Smooth muscle cell (in vitro differentiated cells): ENCODE data around the gene LYSMD3. TPM values are rescaled to one million over a fixed set of nuclear protein-coding genes. Genes with fewer than 3 reads are reported as not detected.

Source experiments
- DNase-seq: peaks from one replicate; lab custom pipeline; 2025; ENCODE audit not compliant: unreplicated experiment; lab: John Stamatoyannopoulos, UW
- H2AFZ ChIP-seq: fragments of 200-600 bp; sonication (generic); 2 replicates; pipeline ENCODE4 v1.6.0; 2016; ENCODE audit warnings: antibody characterized with exemption, low read depth, mild to moderate bottlenecking
- H3F3A ChIP-seq: fragments of 200-600 bp; sonication (generic); 2 replicates; pipeline ENCODE4 v1.6.0; 2017; ENCODE audit warnings: antibody characterized with exemption, low read depth
- H3K27ac ChIP-seq: fragments of 200-600 bp; sonication (generic); 2 replicates; pipeline ENCODE4 v1.5.1; 2016; ENCODE audit warnings: low read depth, mild to moderate bottlenecking
- H3K27me3 ChIP-seq: fragments of 200-600 bp; sonication (generic); 2 replicates; pipeline ENCODE4 v1.6.1; 2016; ENCODE audit warnings: low read depth, mild to moderate bottlenecking
- H3K36me3 ChIP-seq: fragments of 200-600 bp; sonication (generic); 2 replicates; pipeline ENCODE4 v1.5.1; 2016; ENCODE audit warnings: low read depth
- H3K4me1 ChIP-seq: fragments of 200-600 bp; sonication (generic); 2 replicates; pipeline ENCODE4 v1.5.1; 2016; ENCODE audit warnings: low read depth
- H3K4me2 ChIP-seq: fragments of 200-600 bp; sonication (generic); 2 replicates; pipeline ENCODE4 v1.6.0; 2016; ENCODE audit warnings: mild to moderate bottlenecking
- H3K4me3 ChIP-seq: fragments of 200-600 bp; sonication (generic); 2 replicates; pipeline ENCODE4 v1.5.1; 2016; ENCODE audit warnings: mild to moderate bottlenecking
- H3K79me2 ChIP-seq: fragments of 200-600 bp; sonication (generic); 2 replicates; pipeline ENCODE4 v1.6.0; 2016; ENCODE audit warnings: low read depth, mild to moderate bottlenecking
- H3K9ac ChIP-seq: fragments of 200-600 bp; sonication (generic); 2 replicates; pipeline ENCODE4 v1.6.0; 2016; ENCODE audit warnings: low read depth
- H3K9me3 ChIP-seq: fragments of 200-600 bp; sonication (generic); replicated peaks from 2 replicates; pipeline ENCODE4 v1.5.1; 2016; ENCODE audit warnings: low read depth
- H4K20me1 ChIP-seq: fragments of 200-600 bp; sonication (generic); 2 replicates; pipeline ENCODE4 v1.6.0; 2016; ENCODE audit warnings: low read depth
- WGBS: methylation state at CpG from one replicate; pipeline ENCODE4 v1.1.7; 2016; ENCODE audit warnings: low lambda C conversion rate; 5-methylcytosine and 5-hydroxymethylcytosine counted together
- polyA plus RNA-seq: library from polyadenylated mRNA; unstranded; fragments of >200 nt; fragmentation: Nextera tagmentation; extraction: Ambion mirVana; gene quantifications from 2 replicates; pipeline ENCODE4 v1.2.1, GENCODE V29; 2016
- total RNA-seq: library from RNA; depleted of rRNA; stranded (reverse); fragments of >200 nt; gene quantifications from 2 replicates; pipeline ENCODE4 v1.2.3, GENCODE V29; 2014
- TF ChIP-seq, protein P1 (sequence below): fragments of 200-600 bp; sonication (generic); IDR thresholded peaks from 2 replicates; pipeline ENCODE4 v1.5.1; 2017; ENCODE audit warnings: borderline replicate concordance, mild to moderate bottlenecking, antibody characterized with exemption; ENCODE audit not compliant: insufficient read depth, poor library complexity, severe bottlenecking

Gene LYSMD3
- total and polyA plus RNA-seq, 2 experiments from 2014 or later: 14.3 to 52.5 TPM

DNA sequence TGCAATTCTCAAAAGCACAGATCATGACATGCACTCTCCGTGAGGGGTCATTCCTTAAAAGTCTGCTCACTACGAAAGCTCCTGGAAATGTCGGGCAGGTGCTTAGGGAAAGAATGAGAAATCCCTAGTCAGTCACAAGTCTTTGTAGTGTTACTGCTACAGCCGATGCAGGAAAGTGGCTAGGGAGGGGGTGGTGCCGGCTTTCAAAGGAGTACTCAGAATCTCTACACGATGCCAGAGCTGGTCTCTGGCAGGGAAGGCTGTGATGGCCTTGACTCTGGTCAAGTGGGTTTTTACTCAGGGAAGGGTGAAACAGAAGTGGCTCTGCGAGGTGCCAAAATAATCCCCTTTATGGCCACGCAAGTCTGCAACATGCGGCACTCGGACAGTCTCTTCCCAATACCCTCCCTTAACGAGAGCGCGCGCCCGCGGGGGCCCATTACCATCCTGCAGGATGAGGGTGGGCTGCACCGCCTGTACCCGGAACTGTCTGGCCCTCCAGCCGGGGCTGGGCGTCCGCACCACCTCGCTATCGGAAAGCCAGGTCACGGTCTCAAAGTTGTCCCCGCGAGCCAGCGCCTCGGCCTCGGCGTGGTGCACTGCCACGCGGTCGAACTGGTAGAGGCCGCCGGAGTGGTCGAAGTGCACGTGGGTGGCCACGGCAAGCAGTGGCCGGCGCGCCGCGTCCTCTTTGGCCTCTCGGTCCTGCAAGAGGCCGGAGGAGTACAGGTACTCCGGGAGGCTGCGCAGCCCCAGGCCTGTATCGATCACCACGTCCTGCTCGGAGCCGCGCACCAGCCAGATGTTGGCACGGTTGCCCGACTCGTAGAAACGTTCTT is 55.8 kb downstream of the LYSMD3 start:
- H3K4me2 ChIP-seq: peak overlapping the region; percentile 97
- H4K20me1 ChIP-seq: no peaks in the 10 kb centered on the region
- TF ChIP-seq, protein P1, sequence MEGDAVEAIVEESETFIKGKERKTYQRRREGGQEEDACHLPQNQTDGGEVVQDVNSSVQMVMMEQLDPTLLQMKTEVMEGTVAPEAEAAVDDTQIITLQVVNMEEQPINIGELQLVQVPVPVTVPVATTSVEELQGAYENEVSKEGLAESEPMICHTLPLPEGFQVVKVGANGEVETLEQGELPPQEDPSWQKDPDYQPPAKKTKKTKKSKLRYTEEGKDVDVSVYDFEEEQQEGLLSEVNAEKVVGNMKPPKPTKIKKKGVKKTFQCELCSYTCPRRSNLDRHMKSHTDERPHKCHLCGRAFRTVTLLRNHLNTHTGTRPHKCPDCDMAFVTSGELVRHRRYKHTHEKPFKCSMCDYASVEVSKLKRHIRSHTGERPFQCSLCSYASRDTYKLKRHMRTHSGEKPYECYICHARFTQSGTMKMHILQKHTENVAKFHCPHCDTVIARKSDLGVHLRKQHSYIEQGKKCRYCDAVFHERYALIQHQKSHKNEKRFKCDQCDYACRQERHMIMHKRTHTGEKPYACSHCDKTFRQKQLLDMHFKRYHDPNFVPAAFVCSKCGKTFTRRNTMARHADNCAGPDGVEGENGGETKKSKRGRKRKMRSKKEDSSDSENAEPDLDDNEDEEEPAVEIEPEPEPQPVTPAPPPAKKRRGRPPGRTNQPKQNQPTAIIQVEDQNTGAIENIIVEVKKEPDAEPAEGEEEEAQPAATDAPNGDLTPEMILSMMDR: no peak
- H3K27me3 ChIP-seq: no peaks in the 10 kb centered on the region
- H3K27ac ChIP-seq: no peak overlapping the region
- H3F3A ChIP-seq: no peaks in the 10 kb centered on the region
- peak; percentile 35 for DNase-seq
- peak overlapping the region; percentile 98 for H2AFZ ChIP-seq
- 2% methylated on average over 56 of the region's 56 CpGs for WGBS
- H3K79me2 ChIP-seq: peaks cover 7% of the 10 kb centered on the region
- no peaks in the 10 kb centered on the region for H3K9me3 ChIP-seq
- H3K4me3 ChIP-seq: peak overlapping the region; percentile 86
- peaks cover 23% of the 10 kb centered on the region for H3K4me1 ChIP-seq
- H3K9ac ChIP-seq: peak overlapping the region; percentile 27
- H3K36me3 ChIP-seq: no peaks in the 10 kb centered on the region

DNA sequence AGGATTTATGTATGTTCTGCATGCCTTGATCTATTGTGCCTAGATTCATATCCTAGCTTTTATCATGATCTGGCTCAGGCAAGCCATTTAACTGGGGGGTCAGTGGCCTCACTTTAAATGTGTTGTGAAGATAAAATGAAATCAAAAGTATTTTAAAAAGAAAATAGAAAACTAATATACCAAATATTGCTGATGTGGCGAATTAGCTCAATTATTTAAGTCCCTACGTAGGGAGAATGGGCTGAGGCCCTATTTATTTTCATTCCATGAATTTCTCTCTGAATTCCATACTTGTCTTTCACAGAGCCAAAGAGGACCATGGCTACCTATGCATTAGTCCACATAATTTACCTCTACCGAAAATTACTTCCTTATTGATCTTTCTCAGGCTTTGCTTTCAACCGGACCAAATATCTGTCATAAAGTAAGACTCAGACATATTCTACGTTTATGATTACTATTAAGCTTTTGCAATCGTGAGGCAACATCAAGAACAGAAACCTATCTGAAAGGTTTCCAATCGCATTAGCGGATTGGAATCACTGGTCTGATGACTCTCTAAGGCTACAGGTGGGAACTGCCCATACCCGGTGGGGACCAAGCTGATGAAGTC is 56.5 kb downstream of the LYSMD3 start:
- DNase-seq: no peak
- Histone ChIP-seq H3K4me2 (peak overlapping the region; percentile 97), H3K36me3 (no peaks in the 10 kb centered on the region), H3K79me2 (peaks cover 7% of the 10 kb centered on the region), H3F3A (no peaks in the 10 kb centered on the region), H3K27me3 (no peaks in the 10 kb centered on the region), H3K4me3 (peak overlapping the region; percentile 86), H3K27ac (no peak overlapping the region), H3K9ac (no peak overlapping the region), H2AFZ (peak overlapping the region; percentile 98), H4K20me1 (no peaks in the 10 kb centered on the region), H3K9me3 (no peaks in the 10 kb centered on the region), H3K4me1 (peaks cover 23% of the 10 kb centered on the region)
- TF ChIP-seq, protein P1: no peak
- WGBS: 44% methylated on average over 9 of the region's 9 CpGs

Other genes with a start within 250 kb of the LYSMD3 start
- 32.0 and 36.7 TPM in 2 replicates for gene CETN3, start 119.8 kb downstream of the LYSMD3 start, total RNA-seq
- gene CETN3, start 119.8 kb downstream of the LYSMD3 start, polyA plus RNA-seq: 28.7 and 31.6 TPM in 2 replicates
- 3.7 and 3.8 TPM in 2 replicates for gene MBLAC2, start 54.8 kb downstream of the LYSMD3 start, total RNA-seq
- 1.8 and 1.9 TPM in 2 replicates for gene MBLAC2, start 54.8 kb downstream of the LYSMD3 start, polyA plus RNA-seq
- 1.0 and 2.3 TPM in 2 replicates for gene POLR3G, start 54.7 kb downstream of the LYSMD3 start, total RNA-seq
- 1.2 and 1.6 TPM in 2 replicates for gene POLR3G, start 54.7 kb downstream of the LYSMD3 start, polyA plus RNA-seq
- gene ADGRV1, start 29.2 kb upstream of the LYSMD3 start, total RNA-seq: 17.7 and 18.3 TPM in 2 replicates
- 16.8 and 24.5 TPM in 2 replicates for gene ADGRV1, start 29.2 kb upstream of the LYSMD3 start, polyA plus RNA-seq